Fibroblast of skin of right biceps (primary cell): Measurements from ENCODE around the gene GULP1.

Experiments
- DNase-seq: peaks from one replicate; pipeline ENCODE4 v3.0.0-alpha.2; 2013

GULP1 gene

DNA sequence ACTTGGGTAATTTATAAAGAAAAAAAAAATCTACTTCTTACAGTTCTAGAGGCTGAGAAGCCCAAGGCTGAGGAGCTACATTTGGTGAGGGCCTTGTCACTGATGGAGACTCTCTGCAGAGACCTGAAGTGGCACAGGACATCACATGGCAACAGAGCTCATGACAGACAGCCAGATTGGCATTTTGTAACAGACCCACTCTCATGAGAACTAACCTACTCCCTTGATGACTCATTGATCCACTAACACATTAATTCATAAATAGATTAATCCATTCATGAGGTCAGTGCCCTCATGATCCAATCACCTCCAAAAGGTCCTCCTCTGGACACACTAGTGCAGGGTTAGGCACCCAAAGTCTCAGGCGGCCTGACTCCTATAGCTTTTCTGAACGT lies 318.4 kb downstream of the GULP1 start:
- no peak for DNase-seq

DNA sequence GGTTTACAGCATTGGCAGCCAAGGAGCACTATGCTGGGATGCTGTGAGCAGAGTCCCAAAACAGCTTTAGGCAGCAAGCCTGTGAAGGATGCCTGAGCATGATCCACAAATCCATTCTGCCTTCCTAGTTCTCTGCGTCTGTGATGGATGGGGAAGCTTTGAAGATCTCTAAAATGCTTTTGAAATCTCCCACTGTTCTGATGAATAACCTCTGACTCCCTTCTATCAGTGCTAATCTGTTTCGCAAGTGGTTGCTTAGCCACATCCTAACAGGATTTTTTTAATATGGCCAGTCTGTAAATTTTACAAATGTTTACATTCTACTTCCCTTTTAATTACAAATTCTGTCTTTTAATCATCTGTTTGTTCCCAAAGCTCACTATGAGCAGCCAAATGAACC lies 319.2 kb downstream of the GULP1 start:
- peak; percentile 35 for DNase-seq

DNA sequence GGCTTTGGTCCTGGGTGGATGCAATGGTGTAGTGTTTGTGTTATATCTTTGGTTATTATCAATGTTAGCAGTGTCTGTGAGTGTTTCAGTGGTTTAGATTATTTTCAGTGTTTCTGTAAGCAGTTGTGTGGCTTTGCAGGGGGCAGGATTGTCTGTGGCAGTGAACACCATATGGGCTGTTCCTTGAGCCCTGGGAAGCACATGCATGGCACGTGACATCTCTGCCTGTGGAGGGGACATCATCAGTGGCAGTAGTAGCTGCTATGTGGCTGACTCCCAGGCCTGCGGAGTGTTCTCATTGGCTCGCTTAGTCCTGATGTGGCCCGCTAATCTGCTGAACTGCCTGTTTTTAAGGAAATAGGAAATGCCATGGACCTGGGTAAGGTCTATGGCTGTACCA lies 327.5 kb downstream of the GULP1 start:
- no peak for DNase-seq

DNA sequence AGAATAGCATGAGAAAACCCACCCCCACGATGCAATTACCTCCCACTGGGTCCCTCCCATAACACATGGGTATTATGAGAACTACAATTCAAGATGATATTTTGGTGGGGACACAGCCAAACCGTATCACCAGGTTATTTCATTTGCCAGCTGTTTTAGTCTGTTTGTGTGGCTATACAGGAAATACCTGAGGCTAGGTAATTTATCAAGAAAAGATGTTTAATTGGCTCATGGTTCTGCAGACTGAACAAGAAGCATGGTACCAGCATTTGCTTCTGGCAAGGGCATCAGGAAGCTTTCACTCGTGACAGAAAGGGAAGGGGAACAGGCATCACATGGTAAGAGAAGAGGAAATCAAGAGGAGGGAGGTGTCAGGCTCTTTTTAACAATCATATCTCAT lies 329.2 kb downstream of the GULP1 start:
- DNase-seq = no peak

DNA sequence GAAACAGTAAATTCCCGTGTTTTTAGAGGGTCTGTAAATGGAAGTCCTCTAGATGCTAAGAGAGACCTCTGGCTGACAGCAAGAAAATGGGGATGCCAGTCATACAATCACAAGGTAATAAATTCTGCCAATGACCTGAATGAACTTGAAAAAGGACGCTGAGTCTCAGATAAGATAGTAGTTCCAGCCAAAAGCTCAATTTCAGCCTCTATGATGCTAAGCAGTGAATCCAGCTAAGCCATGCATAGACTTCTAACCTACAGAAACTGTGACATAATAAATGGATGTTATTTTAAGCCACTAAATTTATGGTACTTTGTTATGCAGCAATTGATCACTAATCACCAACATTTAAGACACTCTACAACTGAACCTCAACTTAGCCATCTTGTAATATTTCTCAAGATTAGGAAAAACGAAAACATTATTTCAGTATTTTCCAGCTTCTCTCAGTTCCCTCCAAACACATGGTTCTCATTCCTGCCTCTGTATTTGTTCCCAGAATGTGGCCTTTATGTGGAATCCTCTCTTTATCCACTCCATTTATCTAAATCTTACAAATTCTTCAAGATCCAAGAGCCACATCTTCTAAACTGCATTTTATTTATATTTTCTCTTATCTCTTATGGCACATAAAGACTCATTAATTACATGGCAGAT lies 331.1 kb downstream of the GULP1 start:
- DNase-seq = no peak

DNA sequence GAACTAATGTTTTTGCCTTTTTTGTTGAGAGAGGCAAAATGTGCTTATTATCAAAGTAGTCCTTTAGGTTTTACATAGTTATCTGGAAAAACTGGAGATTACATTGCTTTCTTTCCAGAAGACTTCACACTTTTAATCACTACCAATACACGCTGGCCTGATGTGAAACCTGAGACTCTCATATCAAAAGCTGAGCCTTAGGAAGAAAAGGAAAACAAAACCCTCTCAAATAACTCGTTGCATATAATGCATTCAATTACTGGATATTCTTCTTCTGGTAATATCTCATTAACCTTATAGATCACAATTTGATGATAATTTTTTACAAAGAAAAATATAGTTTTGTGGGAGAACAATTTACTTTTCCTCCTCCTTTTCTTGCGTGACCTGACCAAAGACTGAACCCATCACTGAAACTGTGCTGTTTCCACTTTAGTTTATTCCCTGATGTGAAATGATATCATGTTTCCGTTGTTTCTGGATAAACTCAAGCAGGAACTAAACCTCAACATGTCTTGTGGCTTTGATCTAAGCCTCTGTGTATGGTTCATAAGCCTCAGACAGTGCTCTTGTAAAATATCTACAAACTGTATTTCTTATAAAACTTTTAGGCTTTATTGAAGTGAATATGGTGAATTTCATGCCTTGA lies 332.4 kb downstream of the GULP1 start:
- DNase-seq = peak; percentile 69

DNA sequence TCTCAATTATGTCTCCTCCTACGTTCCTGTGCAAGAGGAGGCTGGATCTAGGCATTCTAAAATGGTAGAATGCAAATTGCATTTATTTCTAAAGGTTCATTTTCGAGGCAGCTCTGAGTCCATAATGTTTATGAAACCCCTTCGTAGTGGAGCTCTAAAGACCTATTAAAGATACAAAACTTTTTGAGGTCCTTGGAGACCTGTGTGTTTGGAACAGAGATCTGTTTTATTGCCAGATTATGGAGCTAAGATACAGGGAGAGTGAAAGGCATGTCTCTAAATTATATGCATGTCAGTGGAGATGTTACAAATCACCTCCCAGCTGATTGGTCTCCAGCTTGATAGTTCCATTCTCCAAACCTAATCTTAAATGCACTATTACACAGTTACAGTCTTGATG lies 335.8 kb downstream of the GULP1 start:
- DNase-seq = no peak

DNA sequence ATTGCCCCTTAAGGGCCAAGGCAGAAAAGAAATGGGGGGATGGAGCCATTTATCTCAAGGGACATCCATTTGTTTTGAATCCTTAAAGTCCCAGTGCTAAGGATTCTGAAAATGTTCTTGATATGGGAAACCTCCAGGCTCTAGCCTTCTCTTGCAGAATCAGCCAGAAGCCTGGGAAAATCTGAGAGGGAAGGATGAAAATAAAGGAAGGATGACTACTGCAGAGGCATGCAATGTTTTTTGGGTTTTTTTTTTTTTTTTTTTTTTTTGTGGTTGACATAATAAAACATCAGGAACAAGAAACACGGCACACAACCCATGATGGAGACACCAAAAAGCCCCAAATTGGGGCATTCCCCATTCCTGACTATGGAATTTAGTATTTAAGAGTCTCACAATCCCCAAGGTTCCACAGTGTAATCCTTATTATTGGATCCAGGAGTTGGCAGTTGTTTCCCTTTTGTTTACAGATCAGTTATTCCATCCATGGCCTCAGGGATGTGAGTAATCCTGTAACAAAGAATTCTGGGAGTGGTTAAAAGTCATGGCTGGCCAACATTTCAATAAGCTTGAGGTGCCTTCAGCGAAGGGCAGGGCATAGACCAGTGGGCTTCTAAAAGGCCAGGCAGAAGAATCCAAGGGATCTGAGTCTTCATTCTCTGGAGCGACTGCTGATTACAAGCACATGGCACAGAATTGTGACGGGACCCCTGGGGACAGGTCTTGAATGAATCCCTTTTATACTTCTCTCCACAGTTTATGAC lies 337.5 kb downstream of the GULP1 start:
- peak; percentile 59 for DNase-seq

DNA sequence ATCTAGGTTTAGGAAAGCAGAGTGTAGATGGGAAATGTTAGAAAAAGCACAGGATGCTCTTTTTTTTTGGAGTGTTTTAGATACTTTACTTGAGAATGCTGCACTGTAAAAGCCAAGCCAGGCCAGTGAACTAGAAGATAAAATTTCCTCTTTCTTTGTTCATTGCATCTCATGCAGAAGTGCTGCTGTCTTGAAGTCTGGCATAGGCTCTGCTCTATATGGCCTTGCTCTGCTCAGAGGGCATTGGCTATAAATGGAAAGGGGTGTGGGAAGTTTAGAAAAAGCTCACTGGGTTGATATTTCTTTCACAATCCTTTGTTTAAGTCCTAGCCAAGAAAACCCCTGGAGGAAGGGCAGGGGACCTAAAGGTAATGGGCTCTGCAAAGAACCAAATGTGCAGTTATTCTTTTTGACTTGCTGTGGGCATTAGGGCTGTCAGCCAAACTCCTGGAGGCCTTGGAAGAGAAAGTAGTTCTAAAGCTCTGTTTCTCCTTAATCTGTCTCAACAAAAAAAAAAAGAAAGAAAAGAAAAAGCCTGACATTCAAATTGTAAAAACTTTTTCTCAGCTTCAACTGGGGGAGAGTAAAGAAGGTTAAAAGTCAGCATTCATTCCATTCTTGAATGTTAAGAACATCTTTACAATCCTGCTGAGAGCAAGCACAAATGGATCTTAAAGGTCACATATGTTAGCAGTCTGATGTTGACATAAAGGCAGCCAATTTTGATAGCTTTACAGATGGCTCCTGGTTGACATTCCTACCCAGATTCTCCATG lies 338.3 kb downstream of the GULP1 start:
- peak; percentile 47 for DNase-seq

DNA sequence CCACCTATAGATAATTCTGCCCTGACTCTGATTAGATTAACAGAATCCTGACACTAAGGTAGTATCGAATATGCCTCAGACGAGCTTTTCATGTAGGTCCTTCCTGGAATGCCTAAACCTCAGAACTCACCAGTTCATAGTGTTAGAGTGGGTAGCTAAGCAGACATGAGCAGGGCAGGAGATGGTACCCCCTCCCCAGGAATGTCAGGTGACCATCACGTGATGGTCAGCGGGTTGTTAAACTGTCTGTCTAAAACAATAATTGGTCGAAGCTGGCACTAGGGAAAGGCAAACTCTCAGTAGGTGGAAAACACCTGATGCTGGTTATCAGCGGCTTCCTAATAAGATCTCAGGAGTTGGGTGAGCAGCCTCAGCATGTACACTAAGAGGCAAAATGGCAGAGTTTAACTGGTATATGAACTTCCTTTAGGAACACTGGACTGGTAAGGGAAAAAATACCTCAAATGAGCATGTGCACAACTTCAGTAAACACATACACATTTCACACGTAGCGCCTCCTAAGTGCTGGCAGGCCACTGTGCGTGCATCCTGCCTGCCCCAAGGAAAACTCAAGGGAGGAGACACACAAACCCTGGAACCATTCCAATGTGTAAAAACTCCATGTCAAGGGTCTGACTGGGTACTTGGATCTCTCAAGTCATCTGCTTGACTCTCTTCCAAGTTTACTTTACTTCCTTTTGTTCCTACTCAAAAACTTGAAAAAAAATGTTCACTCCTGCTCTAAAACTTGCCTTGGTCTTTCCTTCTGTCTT lies 339.5 kb downstream of the GULP1 start:
- DNase-seq = no peak

DNA sequence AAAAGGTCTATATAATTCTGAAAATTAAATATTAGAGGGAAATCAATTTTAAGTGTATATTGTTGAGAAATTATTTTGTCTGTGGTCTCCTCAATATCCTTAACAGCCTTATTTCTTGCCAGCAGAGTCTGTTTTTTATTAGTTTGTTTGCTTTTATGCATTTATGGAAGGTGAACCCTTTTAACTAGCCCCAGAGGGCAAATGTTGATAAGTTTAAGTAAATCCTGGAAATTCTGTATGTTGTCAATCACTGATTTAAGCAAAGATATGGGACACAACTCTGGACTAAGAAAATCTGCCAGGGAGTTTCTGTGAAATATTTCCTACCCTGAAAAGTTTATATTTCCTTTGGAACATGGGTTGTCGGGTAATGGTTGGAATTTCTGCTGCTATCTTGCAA lies 343.0 kb downstream of the GULP1 start:
- no peak for DNase-seq
